CD8-positive, alpha-beta memory T cell (primary cell): ENCODE measurements around the gene IFIT1. TPM values are rescaled to one million over a fixed set of nuclear protein-coding genes. Genes with fewer than 3 reads are reported as not detected.
A peak's percentile ranks its signal among the peaks of the same experiment; 100 is the strongest.

Source experiments
- CTCF ChIA-PET: fragments of 350-600 bp; sonication (Branson Sonifier 250); formaldehyde crosslinking; loops from one replicate; lab custom pipeline; 2021; ENCODE audit warnings: antibody characterized with exemption; lab: Charles Lee
- POLR2A ChIA-PET: fragments of 350-600 bp; sonication (Branson Sonifier 250); formaldehyde crosslinking; loops from one replicate; lab custom pipeline; 2021; ENCODE audit warnings: antibody characterized with exemption; lab: Charles Lee
- DNase-seq, 5 donors: peaks; one replicate each; pipeline versions ENCODE4 v3.0.0 to v3.0.0-alpha.2; 2020 to 2022; ENCODE audit warnings: mixed read lengths in 1 of 5
- H3K27ac ChIP-seq: one replicate; pipeline ENCODE4 v1.7.0; 2013; ENCODE audit warnings: low read depth, mild to moderate bottlenecking, low read length, moderate library complexity
- H3K27me3 ChIP-seq: 2 replicates; pipeline ENCODE4 v1.7.0; 2013; ENCODE audit warnings: low read length, mild to moderate bottlenecking; ENCODE audit not compliant: insufficient read depth, poor library complexity, severe bottlenecking
- H3K36me3 ChIP-seq: 2 replicates; pipeline ENCODE4 v1.7.0; 2013; ENCODE audit warnings: mild to moderate bottlenecking, low read length, moderate library complexity; ENCODE audit not compliant: insufficient read depth
- H3K4me1 ChIP-seq: 2 replicates; pipeline ENCODE4 v1.7.0; 2013; ENCODE audit warnings: mild to moderate bottlenecking, low read length, moderate library complexity; ENCODE audit not compliant: insufficient read depth
- H3K4me3 ChIP-seq: 2 replicates; pipeline ENCODE4 v1.7.0; 2013; ENCODE audit warnings: mild to moderate bottlenecking, low read length
- H3K9me3 ChIP-seq: 2 replicates; pipeline ENCODE4 v1.7.0; 2013; ENCODE audit warnings: mild to moderate bottlenecking, low read length
- H3K27ac Mint-ChIP-seq, 8 donors: one replicate each; pipeline ENCODE4 v1.8.0; 2020 to 2021; ENCODE audit warnings: mixed read lengths in 8 of 8, mild to moderate bottlenecking in 6 of 8, inconsistent platforms in 3 of 8, moderate library complexity in 3 of 8
- H3K27me3 Mint-ChIP-seq, 2 donors: one replicate each; pipeline ENCODE4 v1.8.0; 2020 to 2021; ENCODE audit warnings: mixed read lengths in 2 of 2, mild to moderate bottlenecking in 1 of 2, moderate library complexity in 1 of 2
- H3K36me3 Mint-ChIP-seq, 3 donors: one replicate each; pipeline ENCODE4 v1.8.0; 2020 to 2021; ENCODE audit warnings: mixed read lengths in 3 of 3, inconsistent platforms in 1 of 3, mild to moderate bottlenecking in 1 of 3
- H3K4me1 Mint-ChIP-seq, 3 donors: one replicate each; pipeline ENCODE4 v1.8.0; 2020 to 2021; ENCODE audit warnings: mixed read lengths in 3 of 3, inconsistent platforms in 1 of 3, mild to moderate bottlenecking in 1 of 3
- H3K4me3 Mint-ChIP-seq, 7 donors: one replicate each; pipeline ENCODE4 v1.8.0; 2020 to 2021; ENCODE audit warnings: mixed read lengths in 7 of 7, mild to moderate bottlenecking in 6 of 7, moderate library complexity in 4 of 7, inconsistent platforms in 2 of 7
- H3K9me3 Mint-ChIP-seq, 5 donors: one replicate each; pipeline ENCODE4 v1.8.0; 2020 to 2022; ENCODE audit warnings: mixed read lengths in 5 of 5, mild to moderate bottlenecking in 3 of 5, moderate library complexity in 2 of 5, inconsistent platforms in 1 of 5
- polyA plus RNA-seq: library from polyadenylated mRNA; unstranded; fragments of 300-500 nt; fragmentation: Illumina TruSeq; gene quantifications from one replicate; pipeline ENCODE4 v1.2.3, GENCODE V29; 2021
- total RNA-seq, 2 experiments: library from RNA; stranded (reverse); gene quantifications; one replicate each; pipeline ENCODE4 v1.2.3, GENCODE V29; 2021

The IFIT1 gene
- total and polyA plus RNA-seq, 3 experiments from 2014 or later: 0.39 to 4.1 (median 0.71) TPM

DNA sequence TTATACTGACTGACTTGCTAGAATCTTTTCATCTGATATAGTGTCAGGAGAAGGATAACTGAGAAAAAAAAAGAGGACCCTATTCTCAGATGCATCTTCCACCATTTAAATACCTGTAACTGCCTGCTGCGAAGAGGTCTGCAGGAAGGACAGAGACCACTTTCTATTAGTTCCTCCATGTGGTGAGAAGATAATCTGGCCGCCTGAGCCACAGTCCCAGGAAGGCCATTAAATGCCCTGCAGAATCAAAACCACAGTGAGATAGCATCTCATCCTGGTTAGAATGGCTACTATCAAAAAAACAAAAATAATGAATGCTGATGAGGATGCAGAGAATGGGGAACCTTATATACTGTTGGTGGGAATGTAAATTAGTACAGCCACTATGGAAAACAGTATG, 34.4 kb upstream of the IFIT1 start:
- Histone ChIP-seq H3K27me3 (no peaks in the 10 kb centered on the region), H3K27ac (no peak overlapping the region), H3K36me3 (no peaks in the 10 kb centered on the region), H3K4me3 (no peak overlapping the region), H3K9me3 (no peaks in the 10 kb centered on the region), H3K4me1 (no peaks in the 10 kb centered on the region)
- Mint-ChIP-seq H3K27me3 (peaks cover 12 to 28% of the 10 kb centered on the region in 2 donors), H3K9me3 (peaks cover 0 to 5% (median 0%) of the 10 kb centered on the region in 5 donors), H3K27ac (no peak overlapping the region), H3K36me3 (peaks cover 0 to 4% (median 2%) of the 10 kb centered on the region in 3 donors), H3K4me3 (no peak overlapping the region), H3K4me1 (no peaks in the 10 kb centered on the region)
- ChIA-PET POLR2A (no interaction called here), CTCF (no interaction called here)
- DNase-seq: no peak

DNA sequence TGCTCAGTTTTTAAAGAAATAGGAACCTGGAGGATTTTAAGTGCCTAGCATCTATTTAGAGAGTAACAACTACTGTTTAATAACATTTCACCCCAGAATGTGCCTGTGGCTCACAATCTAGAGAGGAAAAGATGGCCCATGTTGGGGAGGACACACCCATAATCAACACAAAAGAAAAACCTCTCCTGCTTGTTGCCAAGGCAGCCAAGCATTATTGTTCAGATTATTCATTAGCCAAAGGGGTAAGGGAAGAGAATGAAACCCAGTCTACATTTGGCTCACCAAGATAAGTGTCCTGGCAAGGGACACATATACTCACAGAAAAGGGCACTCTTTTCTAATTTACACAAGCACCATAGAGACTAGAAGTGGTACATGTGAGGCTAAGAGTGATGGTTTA, 32.3 kb upstream of the IFIT1 start:
- Mint-ChIP-seq H3K27me3 (peaks cover 6 to 12% of the 10 kb centered on the region in 2 donors), H3K9me3 (no peaks in the 10 kb centered on the region), H3K27ac (no peak overlapping the region), H3K4me3 (no peak overlapping the region), H3K4me1 (peaks cover 0 to 7% (median 4%) of the 10 kb centered on the region in 3 donors), H3K36me3 (no peaks in the 10 kb centered on the region)
- Histone ChIP-seq H3K4me3 (no peak overlapping the region), H3K4me1 (peaks cover 5% of the 10 kb centered on the region), H3K9me3 (no peaks in the 10 kb centered on the region), H3K27ac (no peak overlapping the region), H3K27me3 (no peaks in the 10 kb centered on the region), H3K36me3 (no peaks in the 10 kb centered on the region)
- CTCF ChIA-PET: no interaction called here
- POLR2A ChIA-PET: no interaction called here
- no peak for DNase-seq

DNA sequence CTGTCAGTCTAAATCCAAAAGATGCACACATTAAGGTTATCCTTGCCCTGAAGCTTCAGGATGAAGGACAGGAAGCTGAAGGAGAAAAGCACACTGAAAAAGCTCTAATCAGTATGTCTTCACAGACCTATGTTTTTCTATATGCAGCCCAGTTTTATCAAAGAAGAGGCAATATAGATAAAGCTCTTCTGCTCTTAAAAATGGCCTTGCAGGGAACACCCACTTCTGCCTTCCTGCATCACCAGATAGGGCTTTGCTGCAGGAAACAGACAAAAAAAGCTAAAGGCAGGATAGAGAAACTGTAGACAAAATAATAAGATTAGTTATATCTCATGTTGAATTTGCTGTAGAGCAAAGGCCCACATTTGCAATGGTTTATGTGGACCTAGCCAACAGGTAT, 29.5 kb upstream of the IFIT1 start:
- no peak for DNase-seq
- no peaks in the 10 kb centered on the region for H3K9me3 ChIP-seq
- Mint-ChIP-seq H3K4me3 (no peak overlapping the region), H3K27me3 (peaks cover 7% of the 10 kb centered on the region in 2 donors), H3K27ac (no peak overlapping the region), H3K4me1 (peaks cover 7 to 15% (median 11%) of the 10 kb centered on the region in 3 donors), H3K36me3 (no peaks in the 10 kb centered on the region), H3K9me3 (no peaks in the 10 kb centered on the region)
- no peak overlapping the region for H3K27ac ChIP-seq
- H3K36me3 ChIP-seq: no peaks in the 10 kb centered on the region
- POLR2A ChIA-PET: no interaction called here
- H3K27me3 ChIP-seq: no peaks in the 10 kb centered on the region
- peaks cover 5% of the 10 kb centered on the region for H3K4me1 ChIP-seq
- no peak overlapping the region for H3K4me3 ChIP-seq
- CTCF ChIA-PET: interaction anchor here (0.6 to 0.9 kb wide), 2 partner anchors 16 to 59 kb away, joined by 3 to 4 read pairs; no protein-coding TSS in a partner anchor

DNA sequence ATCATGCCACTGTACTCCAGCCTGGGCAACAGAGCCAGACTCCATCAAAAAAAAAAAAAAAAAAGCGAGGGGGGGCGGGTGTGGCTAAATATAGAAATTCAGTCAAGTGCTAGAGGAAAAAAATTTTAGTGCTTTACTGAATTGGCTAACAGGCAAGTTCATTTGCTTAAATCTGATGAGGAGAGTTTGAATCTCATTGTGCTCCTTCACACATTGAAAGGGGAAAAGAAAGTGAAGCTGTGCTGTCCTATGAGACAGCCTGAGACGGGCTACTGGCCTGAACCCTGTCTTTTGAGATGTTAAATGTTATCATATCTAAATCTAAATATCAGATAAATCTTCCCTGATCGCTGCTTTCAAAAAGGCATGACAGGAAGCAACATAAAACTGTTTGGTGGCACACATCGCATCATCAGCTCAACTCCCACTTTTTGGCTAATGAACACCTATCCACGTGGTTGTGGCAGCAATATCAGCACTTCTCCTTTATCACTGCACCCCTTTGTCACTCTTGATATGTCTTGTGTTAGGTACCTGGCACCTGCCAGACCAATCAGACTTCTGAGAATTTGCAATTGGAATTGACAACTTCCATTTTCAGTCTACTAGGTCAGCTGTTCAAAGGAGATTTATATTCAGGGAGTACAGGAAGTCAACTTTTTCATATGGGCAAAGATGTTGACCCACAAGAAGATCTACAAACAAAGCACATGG, 28.5 kb upstream of the IFIT1 start:
- Mint-ChIP-seq H3K4me1 (peaks cover 11 to 18% (median 16%) of the 10 kb centered on the region in 3 donors), H3K27me3 (peaks cover 7% of the 10 kb centered on the region in 2 donors), H3K36me3 (no peaks in the 10 kb centered on the region), H3K9me3 (no peaks in the 10 kb centered on the region), H3K4me3 (no peak overlapping the region), H3K27ac (no peak overlapping the region)
- no peak overlapping the region for H3K4me3 ChIP-seq
- DNase-seq: no peak
- H3K4me1 ChIP-seq: peaks cover 5% of the 10 kb centered on the region
- ChIA-PET CTCF (interaction anchor here (0.6 to 1.1 kb wide), 3 partner anchors 25 to 337 kb away, joined by 3 to 4 read pairs (median 3); partner anchors contain the start of gene KIF20B), POLR2A (no interaction called here)
- H3K36me3 ChIP-seq: no peaks in the 10 kb centered on the region
- no peaks in the 10 kb centered on the region for H3K9me3 ChIP-seq
- no peaks in the 10 kb centered on the region for H3K27me3 ChIP-seq
- H3K27ac ChIP-seq: no peak overlapping the region

DNA sequence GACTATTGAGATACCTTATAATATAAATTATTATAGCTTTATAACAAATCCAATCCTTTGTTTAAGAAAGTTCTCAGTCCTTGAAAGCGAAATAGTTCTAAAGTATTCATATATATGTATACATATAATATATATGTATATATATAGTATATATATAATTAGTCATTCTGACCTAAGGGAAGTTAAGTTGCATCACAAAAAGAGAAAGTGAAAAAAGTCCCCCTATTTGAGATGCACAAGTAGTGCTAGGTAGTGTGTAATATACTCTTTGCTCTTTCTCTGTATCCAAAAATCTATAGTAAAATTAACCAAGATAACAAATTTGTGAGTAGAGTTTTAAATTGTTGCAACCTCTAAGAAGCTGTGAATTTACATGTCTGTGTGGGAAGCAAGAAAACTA, 27.9 kb upstream of the IFIT1 start:
- no peaks in the 10 kb centered on the region for H3K27me3 ChIP-seq
- H3K4me1 Mint-ChIP-seq: peaks cover 11 to 18% (median 16%) of the 10 kb centered on the region in 3 donors
- peaks cover 7 to 8% of the 10 kb centered on the region in 2 donors for H3K27me3 Mint-ChIP-seq
- H3K36me3 Mint-ChIP-seq: no peaks in the 10 kb centered on the region
- H3K9me3 ChIP-seq: no peaks in the 10 kb centered on the region
- ChIA-PET POLR2A (no interaction called here), CTCF (interaction anchor here (0.9 to 1.1 kb wide), 2 partner anchors 26 to 337 kb away, joined by 3 read pairs; partner anchors contain the start of gene KIF20B)
- peaks cover 5% of the 10 kb centered on the region for H3K4me1 ChIP-seq
- no peak for DNase-seq
- H3K4me3 Mint-ChIP-seq: no peak overlapping the region
- H3K4me3 ChIP-seq: no peak overlapping the region
- no peak overlapping the region for H3K27ac Mint-ChIP-seq
- H3K9me3 Mint-ChIP-seq: no peaks in the 10 kb centered on the region
- no peak overlapping the region for H3K27ac ChIP-seq
- no peaks in the 10 kb centered on the region for H3K36me3 ChIP-seq

DNA sequence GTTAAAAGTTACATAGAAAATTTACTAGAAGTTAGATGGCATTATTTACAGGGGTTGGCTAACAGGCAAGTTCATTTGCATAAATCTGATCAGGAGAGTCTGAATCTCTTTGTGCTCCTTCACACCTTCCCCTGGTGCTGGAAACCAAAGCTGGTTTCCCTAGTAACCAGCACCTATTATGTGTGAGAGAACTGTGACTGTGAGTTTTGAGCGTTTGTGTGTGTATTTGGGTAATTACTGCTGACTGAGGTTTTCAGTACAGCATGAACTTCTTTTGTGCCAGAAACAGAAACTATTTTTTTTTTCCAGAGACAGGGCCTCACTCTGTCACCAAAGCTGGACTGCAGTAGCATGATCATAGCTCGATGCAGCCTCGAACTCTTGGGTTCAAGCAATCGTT, 24.9 kb upstream of the IFIT1 start:
- Histone ChIP-seq H3K9me3 (no peaks in the 10 kb centered on the region), H3K27ac (no peak overlapping the region), H3K27me3 (no peaks in the 10 kb centered on the region), H3K4me3 (no peak overlapping the region), H3K4me1 (peaks cover 5% of the 10 kb centered on the region), H3K36me3 (no peaks in the 10 kb centered on the region)
- H3K27me3 Mint-ChIP-seq: peaks cover 5 to 17% of the 10 kb centered on the region in 2 donors
- H3K4me3 Mint-ChIP-seq: peak overlapping the region in 2 of 7 donors; percentile 11 to 35
- H3K36me3 Mint-ChIP-seq: no peaks in the 10 kb centered on the region
- ChIA-PET POLR2A (no interaction called here), CTCF (interaction anchor here (1.2 to 1.6 kb wide), 2 partner anchors 26 to 94 kb away, joined by 3 to 4 read pairs; no protein-coding TSS in a partner anchor)
- peak overlapping the region in 4 of 8 donors; percentile 11 to 49 (median 24) for H3K27ac Mint-ChIP-seq
- DNase-seq: peak in 2 of 5 donors; percentile 39 to 53
- no peaks in the 10 kb centered on the region for H3K9me3 Mint-ChIP-seq
- H3K4me1 Mint-ChIP-seq: peaks cover 11 to 18% (median 16%) of the 10 kb centered on the region in 3 donors

DNA sequence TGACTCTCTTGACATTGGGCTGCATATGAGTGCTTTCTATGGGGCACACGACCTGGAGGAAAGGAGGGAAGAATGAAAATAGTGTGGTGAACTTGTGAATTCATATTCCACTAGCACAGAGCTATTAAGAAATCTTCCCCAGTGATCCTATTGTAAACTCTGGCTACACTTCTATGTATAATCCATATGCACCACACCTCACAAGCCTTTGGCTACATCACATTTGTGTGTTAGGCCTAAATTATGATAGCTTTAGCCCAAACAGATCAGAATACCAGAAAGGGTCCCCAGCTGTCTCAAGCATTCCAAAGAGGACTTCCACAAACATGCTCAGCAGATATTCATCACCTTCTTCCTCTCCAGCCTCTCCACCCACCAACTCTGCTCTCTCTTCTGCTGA, 24.3 kb upstream of the IFIT1 start:
- Histone ChIP-seq H3K4me1 (peaks cover 5% of the 10 kb centered on the region), H3K27me3 (no peaks in the 10 kb centered on the region), H3K27ac (no peak overlapping the region), H3K36me3 (no peaks in the 10 kb centered on the region), H3K4me3 (no peak overlapping the region), H3K9me3 (no peaks in the 10 kb centered on the region)
- POLR2A ChIA-PET: no interaction called here
- Mint-ChIP-seq H3K36me3 (no peaks in the 10 kb centered on the region), H3K9me3 (no peaks in the 10 kb centered on the region), H3K27me3 (peaks cover 5 to 21% of the 10 kb centered on the region in 2 donors), H3K27ac (peak overlapping the region in 3 of 8 donors; percentile 11 to 52 (median 49)), H3K4me3 (no peak overlapping the region), H3K4me1 (peaks cover 11 to 17% (median 16%) of the 10 kb centered on the region in 3 donors)
- CTCF ChIA-PET: interaction anchor here (1.1 to 1.6 kb wide), 4 partner anchors 19 to 181 kb away, joined by 3 to 4 read pairs (median 3); no protein-coding TSS in a partner anchor
- DNase-seq: no peak
